ENCODE data around the gene CEBPZOS. TPM values are rescaled to one million over a fixed set of nuclear protein-coding genes. Genes with fewer than 3 reads are reported as not detected.

The CEBPZOS gene
- total RNA-seq, 1 experiment from 2014 or later: 46.5 TPM

DNA sequence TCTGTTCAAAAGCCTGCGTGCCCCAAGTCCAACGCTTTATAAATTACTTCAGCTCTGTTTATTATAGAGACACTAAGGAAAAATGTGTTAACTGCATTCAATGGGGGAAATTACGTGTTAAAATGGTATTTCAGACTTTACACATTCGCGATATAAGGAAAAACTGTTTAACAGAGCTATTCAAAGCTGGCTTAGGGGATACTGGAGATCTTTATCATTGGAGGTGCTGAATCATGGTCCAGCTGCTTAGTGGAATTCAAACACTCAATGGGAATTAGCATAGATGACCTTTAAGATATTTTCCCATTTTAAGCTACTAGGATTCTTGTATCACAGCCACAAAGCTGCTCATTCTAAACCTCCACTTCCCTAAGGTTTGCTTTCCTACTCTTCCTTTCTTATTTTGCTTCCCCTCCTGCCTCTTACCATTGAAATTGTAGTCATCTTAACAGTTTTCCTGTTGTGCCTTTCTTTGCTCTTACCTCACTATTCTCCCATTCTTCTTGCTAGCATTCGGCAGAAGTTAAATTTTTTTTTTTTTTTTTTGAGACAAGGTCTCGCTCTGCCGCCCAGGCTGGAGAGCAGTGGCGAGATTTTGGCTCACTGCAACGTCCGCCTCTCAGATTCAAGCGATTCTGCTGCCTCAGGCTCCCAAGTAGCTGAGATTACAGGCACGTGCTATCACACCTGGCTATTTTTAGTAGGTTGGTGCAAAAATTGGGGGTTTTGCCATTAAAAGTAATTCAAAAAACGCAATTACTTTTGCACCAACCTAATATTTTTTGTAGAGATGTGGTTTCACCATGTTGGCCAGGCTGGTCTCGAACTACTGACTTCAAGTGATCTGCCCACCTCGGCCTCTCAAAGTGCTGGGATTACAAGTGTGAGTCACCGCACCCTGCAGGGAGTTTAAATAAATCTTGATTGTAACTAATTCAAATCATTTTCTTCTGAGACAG is 14.3 kb upstream of the CEBPZOS start:
- Histone ChIP-seq H3K27ac (peak overlapping the region; percentile 29), H3K9me2 (ENCODE audit: insufficient read depth) (no peaks in the 10 kb centered on the region), H3K9me3 (ENCODE audit: insufficient read depth, low read depth) (no peaks in the 10 kb centered on the region), H3K79me2 (ENCODE audit: low read depth) (no peaks in the 10 kb centered on the region), H3K4me3 (no peak overlapping the region), H3K4me1 (replicated peaks; ENCODE audit: insufficient read depth) (peaks cover 15% of the 10 kb centered on the region), H3F3A (ENCODE audit: insufficient read depth, low read depth) (peaks cover 6% of the 10 kb centered on the region; the same call in 1 of the 2 replicates), H4K20me1 (ENCODE audit: insufficient read depth) (no peaks in the 10 kb centered on the region), H3K36me3 (ENCODE audit: low read depth) (no peaks in the 10 kb centered on the region), H3K27me3 (ENCODE audit: insufficient read depth, low read depth) (no peaks in the 10 kb centered on the region), H3K4me2 (peak overlapping the region; percentile 49), H2AFZ (peak overlapping the region; percentile 7; the same call in 1 of the 2 replicates)
- intact Hi-C loops (cut with micrococcal nuclease; ENCODE audit: unreplicated experiment): no loop called here
- no peak for TF ChIP-seq CTCF (conservative IDR thresholded peaks at IDR 0.05)
- TF ChIP-seq EZH2 (IDR thresholded peaks at IDR 0.05; ENCODE audit: low read depth): no peak
- ChIA-PET POLR2A (ENCODE audit: unreplicated experiment) (interaction anchor here (0.7 kb wide), 1 partner anchor 51 kb away, joined by 3 read pairs; no protein-coding TSS in a partner anchor), CTCF (interaction anchor here (0.7 to 0.9 kb wide), 2 partner anchors 14 to 39 kb away, joined by 3 to 4 read pairs; no protein-coding TSS in a partner anchor)
- no TSS peak for BruUV-seq (replicated peaks)
- DNase-seq: peak in 1 of 2 experiments; percentile 85

DNA sequence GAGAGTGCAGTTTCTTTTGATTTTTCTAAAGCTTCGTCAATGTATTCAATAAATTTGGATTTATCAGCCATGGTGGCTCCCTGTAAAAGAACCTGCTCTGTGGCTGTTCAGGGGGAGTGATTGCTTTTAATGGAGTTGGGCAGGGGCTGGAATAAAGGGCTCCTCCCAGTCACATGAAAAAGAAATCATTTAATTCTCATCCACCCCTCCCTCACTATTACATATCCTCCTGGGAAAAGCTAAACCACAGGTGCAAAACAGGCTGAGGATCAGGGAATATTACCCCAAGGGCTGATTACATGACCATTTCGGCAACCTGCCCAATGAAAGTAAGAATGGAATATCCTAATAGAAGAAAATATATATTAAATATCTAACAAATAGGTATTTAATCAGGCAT is 7.7 kb upstream of the CEBPZOS start, which contains the start of gene SULT6B1:
Gene SULT6B1, minus strand, starts transcription at position 101 of the 400 bp plus-strand sequence. Its CDS starts 30 bp downstream, at position 71.
- Histone ChIP-seq H3K27me3 (ENCODE audit: insufficient read depth, low read depth) (no peaks in the 10 kb centered on the region), H3K4me2 (peak within 1 kb of the TSS; percentile 29; the same call in 1 of the 2 replicates), H3K9me2 (ENCODE audit: insufficient read depth) (no peaks in the 10 kb centered on the region), H3K9me3 (ENCODE audit: insufficient read depth, low read depth) (no peaks in the 10 kb centered on the region), H3K27ac (peak within 1 kb of the TSS; percentile 65), H4K20me1 (ENCODE audit: insufficient read depth) (no peaks in the 10 kb centered on the region), H3K4me1 (replicated peaks; ENCODE audit: insufficient read depth) (peaks cover 19% of the 10 kb centered on the region), H2AFZ (0 out of 2 replicates have a peak within 1 kb of the TSS, but pooled peaks have one; percentile 10), H3K36me3 (ENCODE audit: low read depth) (no peaks in the 10 kb centered on the region), H3K79me2 (ENCODE audit: low read depth) (no peaks in the 10 kb centered on the region), H3K4me3 (no peak within 1 kb of the TSS), H3F3A (ENCODE audit: insufficient read depth, low read depth) (peaks cover 14% of the 10 kb centered on the region)
- ChIA-PET POLR2A (ENCODE audit: unreplicated experiment) (no interaction called here), CTCF (no interaction called here)
- BruUV-seq (replicated peaks): no TSS peak
- intact Hi-C loops (cut with micrococcal nuclease; ENCODE audit: unreplicated experiment): no loop called here
- no peak for DNase-seq
- TF ChIP-seq EZH2 (IDR thresholded peaks at IDR 0.05; ENCODE audit: low read depth) (no peak), CTCF (conservative IDR thresholded peaks at IDR 0.05) (no peak)

- BruUV-seq (replicated peaks): no TSS peak
Measured at GRCh38 chr2:37189452-37190153, 6.7 kb upstream of the CEBPZOS start.

More at GRCh38 chr2:37189452-37190153, 6.7 kb upstream of the CEBPZOS start:
- Histone ChIP-seq H3K4me2 (peak overlapping the region; percentile 29), H2AFZ (peak overlapping the region; percentile 10; the same call in 1 of the 2 replicates), H4K20me1 (ENCODE audit: insufficient read depth) (no peaks in the 10 kb centered on the region), H3K27me3 (ENCODE audit: insufficient read depth, low read depth) (no peaks in the 10 kb centered on the region), H3K4me1 (replicated peaks; ENCODE audit: insufficient read depth) (peaks cover 19% of the 10 kb centered on the region), H3K4me3 (no peak overlapping the region), H3K27ac (peak overlapping the region; percentile 65), H3F3A (ENCODE audit: insufficient read depth, low read depth) (peaks cover 14% of the 10 kb centered on the region), H3K9me3 (ENCODE audit: insufficient read depth, low read depth) (no peaks in the 10 kb centered on the region), H3K36me3 (ENCODE audit: low read depth) (no peaks in the 10 kb centered on the region), H3K79me2 (ENCODE audit: low read depth) (no peaks in the 10 kb centered on the region), H3K9me2 (ENCODE audit: insufficient read depth) (no peaks in the 10 kb centered on the region)
- DNase-seq: peak; percentile 52 to 92
- ChIA-PET POLR2A (ENCODE audit: unreplicated experiment) (interaction anchor here (0.6 kb wide), 1 partner anchor 222 kb away, joined by 4 read pairs; no protein-coding TSS in a partner anchor), CTCF (no interaction called here)
- TF ChIP-seq CTCF (conservative IDR thresholded peaks at IDR 0.05) (no peak), EZH2 (IDR thresholded peaks at IDR 0.05; ENCODE audit: low read depth) (no peak)
- intact Hi-C loops (cut with micrococcal nuclease; ENCODE audit: unreplicated experiment): no loop called here

Data from PC-9 (cell line).